ENCODE data around the gene NRF1.

Gene NRF1

GRCh38 chr7:129615018-129615417, 3.5 kb downstream of the NRF1 start:
- H3K4me3 ChIP-seq (ENCODE audit: control insufficient read depth, low read depth, low read length), result no peak overlapping the region
- peak; percentile 21 for DNase-seq (ENCODE audit: low read depth)
- TF ChIP-seq, protein P1, sequence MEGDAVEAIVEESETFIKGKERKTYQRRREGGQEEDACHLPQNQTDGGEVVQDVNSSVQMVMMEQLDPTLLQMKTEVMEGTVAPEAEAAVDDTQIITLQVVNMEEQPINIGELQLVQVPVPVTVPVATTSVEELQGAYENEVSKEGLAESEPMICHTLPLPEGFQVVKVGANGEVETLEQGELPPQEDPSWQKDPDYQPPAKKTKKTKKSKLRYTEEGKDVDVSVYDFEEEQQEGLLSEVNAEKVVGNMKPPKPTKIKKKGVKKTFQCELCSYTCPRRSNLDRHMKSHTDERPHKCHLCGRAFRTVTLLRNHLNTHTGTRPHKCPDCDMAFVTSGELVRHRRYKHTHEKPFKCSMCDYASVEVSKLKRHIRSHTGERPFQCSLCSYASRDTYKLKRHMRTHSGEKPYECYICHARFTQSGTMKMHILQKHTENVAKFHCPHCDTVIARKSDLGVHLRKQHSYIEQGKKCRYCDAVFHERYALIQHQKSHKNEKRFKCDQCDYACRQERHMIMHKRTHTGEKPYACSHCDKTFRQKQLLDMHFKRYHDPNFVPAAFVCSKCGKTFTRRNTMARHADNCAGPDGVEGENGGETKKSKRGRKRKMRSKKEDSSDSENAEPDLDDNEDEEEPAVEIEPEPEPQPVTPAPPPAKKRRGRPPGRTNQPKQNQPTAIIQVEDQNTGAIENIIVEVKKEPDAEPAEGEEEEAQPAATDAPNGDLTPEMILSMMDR (conservative IDR thresholded peaks at IDR 0.05; ENCODE audit: control insufficient read depth, insufficient read depth, low read depth, low read length), result no peak

- TF ChIP-seq, protein P1 (conservative IDR thresholded peaks at IDR 0.05; ENCODE audit: control insufficient read depth, insufficient read depth, low read depth, low read length), result no peak
- H3K4me3 ChIP-seq (ENCODE audit: control insufficient read depth, low read depth, low read length), result no peak overlapping the region
- no peak for DNase-seq (ENCODE audit: low read depth)
Measured at GRCh38 chr7:129616530-129616929, 5.0 kb downstream of the NRF1 start.

DNA sequence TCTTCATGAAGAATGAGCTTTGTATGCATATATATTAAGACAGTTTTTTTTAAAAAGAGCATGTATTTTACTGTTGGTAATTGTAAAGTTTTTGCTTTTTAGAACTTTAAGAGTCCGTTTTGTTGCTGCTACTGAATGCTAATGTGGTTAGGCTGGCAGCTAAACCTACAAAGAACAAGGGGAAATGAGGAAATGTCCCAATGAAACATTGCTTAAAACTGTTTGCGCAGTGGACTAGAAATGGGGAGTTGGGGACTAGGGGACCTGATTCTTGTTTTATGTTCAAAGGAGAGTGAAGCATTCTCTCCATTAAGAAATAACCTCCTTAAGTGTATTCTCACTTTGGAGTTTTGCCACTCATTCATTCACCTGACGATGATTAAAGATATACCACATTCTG, 5.7 kb downstream of the NRF1 start:
- no peak for DNase-seq (ENCODE audit: low read depth)
- TF ChIP-seq, protein P1 (conservative IDR thresholded peaks at IDR 0.05; ENCODE audit: control insufficient read depth, insufficient read depth, low read depth, low read length), result no peak
- H3K4me3 ChIP-seq (ENCODE audit: control insufficient read depth, low read depth, low read length), result no peak overlapping the region

- no peak overlapping the region for H3K4me3 ChIP-seq (ENCODE audit: control insufficient read depth, low read depth, low read length)
- DNase-seq (ENCODE audit: low read depth), result no peak
- TF ChIP-seq, protein P1 (conservative IDR thresholded peaks at IDR 0.05; ENCODE audit: control insufficient read depth, insufficient read depth, low read depth, low read length), result no peak
Measured at GRCh38 chr7:129617652-129618051, 6.1 kb downstream of the NRF1 start.

GRCh38 chr7:129626896-129627295, 15.4 kb downstream of the NRF1 start:
- TF ChIP-seq, protein P1 (conservative IDR thresholded peaks at IDR 0.05; ENCODE audit: control insufficient read depth, insufficient read depth, low read depth, low read length), result no peak
- H3K4me3 ChIP-seq (ENCODE audit: control insufficient read depth, low read depth, low read length), result no peak overlapping the region

GRCh38 chr7:129630341-129630740, 18.8 kb downstream of the NRF1 start:
- no peak overlapping the region for H3K4me3 ChIP-seq (ENCODE audit: control insufficient read depth, low read depth, low read length)
- TF ChIP-seq, protein P1 (conservative IDR thresholded peaks at IDR 0.05; ENCODE audit: control insufficient read depth, insufficient read depth, low read depth, low read length), result no peak
- DNase-seq (ENCODE audit: low read depth), result no peak

More at GRCh38 chr7:129626896-129627295, 15.4 kb downstream of the NRF1 start:
- no peak for DNase-seq (ENCODE audit: low read depth)
